Spleen (tissue), 7 donors: Measurements from ENCODE around the gene PELI3.

Experiments
- POLR2A ChIP-seq, 3 donors: fragments of 450-650 bp; IDR thresholded peaks; one replicate each; pipeline ENCODE4 v1.5.1; 2017; ENCODE audit warnings: antibody characterized with exemption in 3 of 3, mild to moderate bottlenecking in 1 of 3
- TF ChIP-seq, protein P1 (sequence below), 11 experiments: fragments of 200-600 bp in 7 of 11; fragments of 450-650 bp in 4 of 11; sonication (generic) in 4 of 11; IDR thresholded peaks in 8 of 11; conservative IDR thresholded peaks in 3 of 11; 1 replicate in 7 of 11; 2 replicates in 4 of 11; pipeline versions ENCODE4 v1.4.0 to v1.8.0; 2016 to 2021; ENCODE audit warnings: antibody characterized with exemption in 11 of 11, inconsistent platforms in 4 of 11, mild to moderate bottlenecking in 1 of 11
- donor health status: DM: no; HTN: no; CAD: no; lungs with moderate emphysema.
- donor health status: DM: no; HTN: no; CAD: no.
- donor health status: DM: no; HTN: no; CAD: no.

DNA sequence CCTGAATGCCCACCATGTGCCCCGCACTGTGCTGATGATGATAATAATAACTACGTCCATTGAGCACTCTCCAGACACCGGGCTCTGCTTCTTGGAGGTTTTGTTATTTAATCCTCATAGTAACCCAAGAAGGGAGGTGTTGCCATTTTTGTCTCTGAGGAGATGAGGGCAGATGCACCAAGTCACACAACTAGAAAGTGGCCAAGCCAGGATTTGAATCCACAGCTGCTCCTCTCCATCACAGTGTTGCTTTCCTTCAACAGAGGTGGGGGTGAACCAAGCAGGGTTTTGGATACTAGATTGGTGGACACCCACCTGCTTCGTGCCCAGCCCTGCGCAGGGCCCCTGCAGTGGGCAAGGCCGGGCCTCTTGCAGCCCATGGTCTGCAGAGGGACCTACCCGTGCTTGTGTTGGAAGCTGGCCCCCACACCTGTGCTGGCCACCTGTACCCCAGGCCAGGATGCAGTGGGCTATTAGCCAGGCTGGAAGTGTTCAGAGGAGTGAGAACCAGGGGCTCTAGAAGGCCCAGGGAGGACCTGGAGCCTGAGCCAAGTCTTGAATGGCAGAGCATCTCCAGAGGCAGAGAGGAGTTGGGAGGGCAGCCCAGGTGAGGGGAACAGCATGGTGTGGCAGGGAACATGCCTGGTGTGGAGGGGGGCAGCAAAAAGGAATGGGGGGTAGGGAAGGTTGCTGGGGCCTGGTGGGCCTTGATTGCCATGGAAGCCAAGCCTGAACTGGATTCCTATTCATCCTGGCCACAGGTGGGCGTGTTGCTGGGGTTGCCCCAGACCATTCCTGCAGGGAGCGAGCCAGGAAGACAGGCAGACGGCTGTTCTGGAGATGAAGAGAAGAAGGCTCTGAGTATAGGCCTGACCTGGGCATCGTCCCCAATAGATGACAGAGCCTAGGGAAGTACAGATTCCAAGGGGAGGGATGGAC lies 10.8 kb downstream of the PELI3 start:
- TF ChIP-seq, protein P1, sequence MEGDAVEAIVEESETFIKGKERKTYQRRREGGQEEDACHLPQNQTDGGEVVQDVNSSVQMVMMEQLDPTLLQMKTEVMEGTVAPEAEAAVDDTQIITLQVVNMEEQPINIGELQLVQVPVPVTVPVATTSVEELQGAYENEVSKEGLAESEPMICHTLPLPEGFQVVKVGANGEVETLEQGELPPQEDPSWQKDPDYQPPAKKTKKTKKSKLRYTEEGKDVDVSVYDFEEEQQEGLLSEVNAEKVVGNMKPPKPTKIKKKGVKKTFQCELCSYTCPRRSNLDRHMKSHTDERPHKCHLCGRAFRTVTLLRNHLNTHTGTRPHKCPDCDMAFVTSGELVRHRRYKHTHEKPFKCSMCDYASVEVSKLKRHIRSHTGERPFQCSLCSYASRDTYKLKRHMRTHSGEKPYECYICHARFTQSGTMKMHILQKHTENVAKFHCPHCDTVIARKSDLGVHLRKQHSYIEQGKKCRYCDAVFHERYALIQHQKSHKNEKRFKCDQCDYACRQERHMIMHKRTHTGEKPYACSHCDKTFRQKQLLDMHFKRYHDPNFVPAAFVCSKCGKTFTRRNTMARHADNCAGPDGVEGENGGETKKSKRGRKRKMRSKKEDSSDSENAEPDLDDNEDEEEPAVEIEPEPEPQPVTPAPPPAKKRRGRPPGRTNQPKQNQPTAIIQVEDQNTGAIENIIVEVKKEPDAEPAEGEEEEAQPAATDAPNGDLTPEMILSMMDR (IDR thresholded peaks at IDR 0.05 in 8 of 11, conservative IDR thresholded peaks at IDR 0.05 in 3 of 11): no peak
- TF ChIP-seq POLR2A (IDR thresholded peaks at IDR 0.05): no peak
